SU-DHL-6 (cell line): ENCODE measurements around the gene CCDC32.

Experiments
- CTCF ChIP-seq: fragments of 200-600 bp; sonication (generic); IDR thresholded peaks from one replicate; pipeline ENCODE4 v1.5.1; 2017; ENCODE audit warnings: antibody characterized with exemption, mild to moderate bottlenecking, low read length, moderate library complexity; ENCODE audit not compliant: insufficient read depth, poor library complexity, severe bottlenecking
- EZH2phosphoT487 ChIP-seq: fragments of 200-600 bp; sonication (generic), shearing (Covaris generic); conservative IDR thresholded peaks from 2 replicates; pipeline ENCODE4 v1.6.1; 2018; ENCODE audit warnings: mild to moderate bottlenecking, antibody characterized with exemption, low read length, moderate library complexity, mixed read lengths

GRCh38 chr15:40582726-40583246 is 17.9 kb upstream of the CCDC32 start:
- TF ChIP-seq CTCF (no peak), EZH2phosphoT487 (no peak)
